Inflammatory macrophage treated with lipopolysaccharide for 4 hours (primary cell): ENCODE data around the gene TRIM31.

ENCODE experiments used
- DNase-seq: peaks from one replicate; pipeline ENCODE4 v3.0.0-alpha.2; 2020

Gene TRIM31

DNA sequence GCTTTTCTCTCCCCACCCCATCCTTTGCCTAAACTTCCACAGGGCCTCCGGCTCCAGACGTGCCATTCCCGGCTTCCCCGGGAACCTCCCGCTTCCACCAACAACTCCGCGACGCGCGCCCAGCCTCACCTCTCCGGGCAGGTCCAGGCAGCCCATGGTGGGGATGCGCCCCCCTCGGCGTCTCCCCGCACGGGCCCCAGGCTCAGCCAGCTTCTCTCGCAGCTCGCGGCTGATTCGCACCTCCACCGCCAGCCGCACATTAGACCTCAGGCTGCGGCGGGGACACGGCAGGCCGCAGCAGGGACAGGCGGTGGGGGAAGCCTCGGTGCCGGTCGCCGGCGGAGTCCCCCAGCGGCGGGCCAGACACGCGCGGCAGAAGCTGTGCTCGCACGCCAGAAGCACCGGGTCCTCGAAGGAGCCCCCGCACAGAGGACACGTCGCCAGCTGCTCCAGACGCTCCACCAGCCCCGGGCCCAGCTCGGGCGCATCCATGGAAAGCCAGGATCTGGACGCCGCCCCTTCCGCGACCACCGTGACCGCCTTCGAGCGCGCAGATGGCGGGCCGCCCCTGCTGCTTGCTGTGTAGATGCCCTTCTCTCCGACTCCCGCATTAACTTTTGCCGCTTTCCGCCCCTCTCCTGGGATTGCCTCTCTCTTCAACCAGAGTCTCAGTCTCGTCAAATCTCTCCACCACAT lies 37.6 kb downstream of the TRIM31 start, which contains the start of gene RNF39:
Gene RNF39 (minus strand): TSS at position 676 of the 696 bp plus-strand sequence. CDS start 184 bp downstream, at position 492.
- DNase-seq: no peak

DNA sequence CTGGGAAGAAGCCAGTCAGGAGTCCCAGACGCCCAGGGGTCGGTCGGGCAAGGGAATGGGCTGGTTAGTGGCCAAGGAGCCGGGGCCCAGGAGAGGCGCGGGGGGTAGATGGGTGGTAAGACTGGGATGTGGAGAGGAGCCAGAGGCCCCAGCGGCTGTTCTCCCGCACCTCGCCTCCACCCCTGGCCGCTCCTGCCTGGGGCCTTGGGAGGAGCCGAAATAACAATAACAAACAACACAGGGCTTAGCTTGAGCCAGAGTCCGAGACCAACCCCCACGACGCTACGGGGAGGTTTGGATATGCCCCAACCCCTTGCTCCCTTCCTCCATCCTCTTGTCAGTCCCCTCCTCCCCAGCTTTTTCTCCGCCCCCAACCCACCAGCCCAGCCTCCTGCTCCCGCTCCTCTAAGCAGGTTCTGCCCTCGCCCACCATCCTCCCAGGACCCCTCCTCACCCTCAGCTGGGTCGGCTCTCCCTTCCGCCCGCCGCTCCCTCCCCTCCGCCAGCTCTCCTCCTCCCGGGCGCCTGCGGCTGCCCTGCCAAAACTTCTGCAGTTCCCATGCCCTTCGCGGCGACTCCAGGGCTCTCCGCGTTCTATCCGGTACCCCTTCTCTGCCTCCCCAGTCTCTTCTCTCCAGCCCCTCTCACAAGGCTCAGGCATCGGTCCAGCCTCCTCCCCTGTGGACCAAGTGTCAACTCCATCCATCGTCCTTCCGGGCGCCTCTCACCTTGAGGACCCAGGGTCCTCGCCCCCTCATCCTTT lies 38.4 kb downstream of the TRIM31 start:
- no peak for DNase-seq

DNA sequence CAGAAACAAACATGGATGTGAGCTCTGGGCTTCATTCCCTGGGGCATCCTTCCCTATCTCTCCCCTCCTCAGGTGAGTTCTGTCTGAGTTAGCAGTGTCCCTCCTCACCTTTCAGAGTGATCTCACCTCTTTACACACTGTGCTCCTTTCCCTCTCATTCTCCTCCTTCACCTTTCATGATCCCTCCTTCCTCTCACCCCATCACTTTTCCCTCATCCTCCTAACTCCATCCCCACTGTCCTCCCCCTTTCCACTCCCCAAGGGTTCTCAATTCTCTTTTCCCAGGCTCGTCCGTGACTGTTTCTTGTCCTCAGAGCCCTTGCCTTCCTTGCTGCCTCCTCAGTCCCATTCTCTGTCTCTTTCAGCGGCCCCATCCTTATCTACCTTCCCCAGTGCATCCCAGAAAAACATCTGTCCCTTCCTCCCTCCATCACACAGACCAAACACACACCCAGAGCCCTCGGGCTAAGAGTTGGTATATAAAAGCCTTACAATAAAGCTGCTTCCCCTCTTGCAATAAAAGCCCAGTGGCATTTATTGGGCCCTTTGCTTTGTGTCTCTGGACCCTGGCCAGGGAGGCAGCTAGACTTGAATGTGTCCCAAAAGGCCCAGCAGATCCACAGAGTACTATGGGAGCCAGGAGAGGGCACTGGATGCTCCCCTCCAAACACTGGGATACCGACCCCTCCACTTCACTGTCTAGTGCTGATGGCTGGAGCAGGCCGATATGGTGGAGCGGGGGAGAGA lies 39.2 kb downstream of the TRIM31 start:
- DNase-seq: no peak

DNA sequence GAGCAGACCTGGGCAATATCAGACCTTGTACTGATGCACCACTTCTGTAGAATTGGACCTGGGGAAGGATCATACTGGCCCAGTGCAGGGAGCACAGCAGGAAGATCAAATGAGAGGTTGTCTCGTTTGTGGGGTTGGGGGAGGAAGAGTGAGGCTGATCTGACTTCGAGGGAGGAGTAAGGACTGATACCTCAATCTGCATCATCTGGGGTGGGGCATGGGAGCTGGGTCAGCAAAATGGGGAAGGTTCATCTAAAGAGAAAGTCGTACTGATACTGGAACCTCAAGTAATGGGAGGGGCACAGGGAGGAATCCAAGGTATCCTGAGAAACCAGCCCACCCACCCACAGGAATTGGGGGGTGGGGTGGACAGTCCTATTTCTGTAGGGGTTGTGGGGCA lies 41.0 kb downstream of the TRIM31 start:
- DNase-seq: no peak

DNA sequence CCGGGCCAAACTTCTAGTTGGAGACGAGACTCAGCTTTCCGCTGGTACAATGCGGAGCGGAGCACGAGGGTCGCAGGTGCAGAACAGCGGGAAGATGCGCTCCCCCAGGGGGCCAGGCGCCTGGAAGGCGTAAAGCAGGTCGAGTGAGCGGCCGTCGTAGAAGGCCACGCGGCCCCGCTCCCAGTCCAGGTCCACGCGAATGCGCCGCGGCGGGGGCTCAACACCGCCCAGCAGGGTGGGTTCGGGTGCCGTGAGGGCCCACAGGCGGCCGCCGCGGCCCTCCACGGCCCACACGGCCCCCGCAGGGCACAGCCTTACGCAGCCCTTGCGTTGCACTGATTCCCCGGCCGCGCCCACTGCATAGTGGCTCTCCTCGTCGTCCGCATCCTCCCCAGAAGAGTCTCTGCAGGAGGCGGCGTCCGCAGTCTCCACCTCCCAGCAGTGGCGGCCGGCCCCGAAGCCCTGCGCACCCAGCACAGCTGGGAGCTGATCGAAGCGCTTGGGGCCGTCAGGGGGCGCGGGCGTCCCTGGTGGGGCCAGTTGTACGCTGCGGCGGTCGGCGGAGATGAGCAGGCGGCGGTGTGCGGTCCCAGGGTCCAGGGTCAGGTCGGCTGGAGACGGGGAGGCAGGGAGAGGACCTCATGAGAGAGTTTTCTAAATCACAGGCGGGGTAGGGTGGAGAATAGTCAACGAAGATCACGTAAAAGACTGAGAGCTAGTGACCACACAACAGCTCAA lies 41.6 kb downstream of the TRIM31 start:
- no peak for DNase-seq

DNA sequence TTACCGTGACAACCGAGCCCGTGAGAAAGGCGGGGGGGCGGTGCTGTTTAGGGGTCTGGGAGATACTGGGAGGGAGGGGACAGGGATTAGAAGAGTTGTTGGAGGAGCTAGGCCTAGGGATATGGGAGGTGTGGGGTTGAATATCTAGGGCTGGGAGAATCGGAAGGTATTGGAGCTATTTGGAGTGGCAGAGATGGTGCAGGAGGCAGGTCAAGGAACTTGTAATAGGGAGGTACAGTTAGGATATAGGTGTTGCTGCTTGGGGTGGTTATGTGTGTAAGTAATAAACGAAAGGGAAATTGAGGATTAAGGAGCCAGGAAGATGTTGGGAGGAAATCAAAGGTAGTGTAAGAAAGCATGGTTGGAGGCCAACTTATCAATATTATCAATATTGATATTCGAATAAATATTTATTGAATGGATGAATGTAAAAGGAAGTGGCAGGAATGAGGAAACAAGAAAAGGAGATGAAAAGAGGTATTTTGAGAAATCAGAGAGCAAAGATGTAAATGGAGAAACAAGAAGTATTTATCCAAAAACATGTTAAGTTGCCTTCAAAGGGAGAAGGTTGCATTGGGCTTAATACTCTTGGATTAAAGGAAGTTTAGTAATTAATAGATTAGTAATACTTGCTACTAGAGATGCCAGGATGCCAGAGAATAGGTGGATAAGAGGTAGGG lies 45.3 kb downstream of the TRIM31 start:
- DNase-seq: no peak

DNA sequence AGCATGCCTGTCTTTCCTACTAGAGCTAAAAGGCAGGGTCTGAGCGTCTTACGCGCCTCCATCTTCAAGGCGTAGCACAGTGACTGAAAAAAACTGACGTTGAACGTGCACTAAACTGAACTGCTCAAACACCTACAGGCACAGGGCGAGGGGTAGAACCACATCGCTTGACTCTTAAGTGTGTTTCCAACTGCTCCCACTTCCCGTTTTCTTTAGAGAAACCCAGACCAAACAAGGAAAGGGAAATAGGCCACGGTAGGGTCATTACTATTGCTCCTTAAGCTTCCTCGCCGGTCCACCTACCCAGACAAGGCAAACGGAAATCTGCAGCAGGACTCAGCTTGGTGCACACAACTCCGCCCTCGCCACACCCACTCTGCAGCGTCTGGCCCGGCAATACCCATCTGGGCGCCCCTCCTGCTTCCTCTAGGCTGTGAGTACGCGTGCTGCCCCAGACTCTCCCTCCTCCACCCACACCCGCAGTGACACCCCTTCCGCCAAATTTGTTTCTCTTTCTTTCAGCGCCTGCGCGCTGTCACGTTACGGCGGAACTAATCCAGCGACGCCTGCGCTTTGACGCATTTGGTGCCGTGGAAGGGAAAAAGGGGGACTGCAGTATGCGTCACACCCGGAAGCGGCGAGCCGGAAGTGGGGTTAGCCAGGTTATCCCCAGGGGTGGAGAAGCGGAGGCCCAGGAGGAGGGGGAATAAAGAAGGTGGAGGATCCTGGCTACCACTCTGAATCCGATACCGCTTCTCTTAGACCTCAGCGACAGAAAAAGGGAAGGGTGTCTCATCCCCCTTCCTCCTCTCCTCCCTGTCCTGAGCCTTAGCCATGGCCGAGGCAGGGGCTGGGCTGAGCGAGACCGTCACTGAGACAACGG lies 46.1 kb downstream of the TRIM31 start, which contains the start of gene PPP1R11:
Gene PPP1R11 (plus strand): TSS at position 622 of the 883 bp plus-strand sequence. CDS start 213 bp downstream, at position 835.
- peak; percentile 100 for DNase-seq

DNA sequence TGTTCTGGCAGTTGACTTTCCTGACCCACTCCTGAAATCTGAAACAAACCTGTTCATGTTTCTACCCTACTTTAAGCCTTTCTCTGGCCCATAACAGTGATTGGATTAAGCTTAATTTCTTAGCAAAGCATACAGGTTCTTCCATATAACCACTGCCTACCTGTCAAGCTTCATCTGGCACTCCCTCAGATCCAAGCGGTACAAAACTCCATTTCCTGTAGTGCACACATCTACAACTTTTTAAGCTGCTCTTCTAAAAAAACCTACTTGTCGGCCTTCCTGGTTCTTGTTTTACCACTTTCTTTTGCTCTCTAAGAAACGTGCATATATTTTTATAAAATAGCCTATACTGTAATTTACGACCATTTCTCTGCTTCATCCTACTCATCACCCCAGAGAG lies 46.8 kb downstream of the TRIM31 start:
- no peak for DNase-seq

DNA sequence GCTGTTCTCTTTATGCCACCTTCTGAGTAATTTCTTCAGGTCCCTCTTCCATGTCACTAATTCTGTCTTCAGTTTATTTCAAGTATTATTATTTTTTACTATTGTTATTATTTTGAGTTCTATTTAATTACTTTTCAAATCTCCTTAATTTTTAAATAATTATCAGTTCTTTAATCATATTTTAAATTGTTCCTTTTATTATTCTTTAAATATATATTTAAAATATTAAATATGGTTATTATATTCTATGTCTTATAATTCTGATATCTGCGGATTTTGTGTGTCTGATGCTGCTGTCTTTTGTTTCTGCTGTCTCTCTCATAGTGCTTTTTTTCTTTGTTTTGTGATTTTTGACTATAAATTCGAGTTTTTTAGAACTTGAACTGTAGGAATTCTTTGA lies 49.6 kb downstream of the TRIM31 start:
- no peak for DNase-seq

DNA sequence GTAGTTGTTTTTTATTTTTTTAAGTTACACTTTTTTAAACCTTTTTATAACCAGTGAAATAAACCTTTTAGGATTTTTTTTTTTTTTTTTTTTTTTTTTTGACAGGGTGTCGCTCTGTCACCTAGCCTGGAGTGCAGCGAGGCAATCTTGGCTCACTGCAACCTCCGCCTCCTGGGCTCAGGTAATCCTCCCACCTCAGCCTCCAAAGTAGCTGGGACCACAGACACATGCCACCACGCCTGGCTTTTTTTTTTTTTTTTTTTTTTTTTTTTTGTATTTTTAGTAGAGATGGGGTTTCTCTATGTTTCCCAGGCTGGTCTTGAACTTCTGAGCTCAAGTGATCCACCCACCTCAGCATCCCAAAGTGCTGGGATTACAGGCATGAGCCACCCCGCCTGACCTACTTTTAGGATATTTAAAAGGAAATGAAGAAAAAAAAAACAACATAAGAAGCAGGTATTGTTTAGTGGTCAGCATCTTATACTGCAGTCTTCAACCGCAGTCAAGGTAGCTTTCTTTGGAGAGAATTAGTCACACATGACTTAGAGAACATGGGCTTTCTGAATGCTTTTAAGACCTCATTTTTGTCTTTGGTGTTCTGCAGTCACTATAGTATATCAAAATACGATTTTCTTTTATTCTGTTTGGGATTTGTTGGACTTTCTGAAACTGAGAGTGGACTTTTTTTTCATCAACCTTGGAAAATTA lies 50.3 kb downstream of the TRIM31 start:
- DNase-seq: no peak

DNA sequence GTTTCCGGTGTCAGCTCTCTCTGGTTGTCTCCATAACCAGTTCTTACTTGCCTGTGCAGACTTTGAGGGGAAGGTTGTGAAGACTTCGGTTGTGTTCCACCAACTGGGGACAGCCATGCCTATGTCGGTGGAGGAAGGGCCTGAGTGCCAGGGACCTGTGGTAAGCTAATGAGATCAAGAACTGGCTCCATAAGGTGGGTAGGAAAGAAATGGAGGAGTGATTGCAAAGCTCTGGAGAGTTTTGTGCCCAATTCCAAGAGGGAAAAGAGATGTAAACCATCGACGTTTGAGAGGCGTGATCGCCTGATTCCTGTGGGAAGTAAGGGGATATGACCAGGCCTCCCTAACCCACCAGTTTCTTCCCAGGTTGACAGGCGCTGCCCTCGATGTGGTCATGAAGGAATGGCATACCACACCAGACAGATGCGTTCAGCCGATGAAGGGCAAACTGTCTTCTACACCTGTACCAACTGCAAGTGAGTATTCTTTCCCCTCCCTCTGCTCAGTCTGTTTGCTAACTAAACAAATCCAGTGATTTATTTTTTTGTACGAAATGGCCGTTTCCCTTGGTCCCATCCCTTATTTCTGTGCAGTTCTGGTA lies 50.9 kb downstream of the TRIM31 start:
- no peak for DNase-seq

DNA sequence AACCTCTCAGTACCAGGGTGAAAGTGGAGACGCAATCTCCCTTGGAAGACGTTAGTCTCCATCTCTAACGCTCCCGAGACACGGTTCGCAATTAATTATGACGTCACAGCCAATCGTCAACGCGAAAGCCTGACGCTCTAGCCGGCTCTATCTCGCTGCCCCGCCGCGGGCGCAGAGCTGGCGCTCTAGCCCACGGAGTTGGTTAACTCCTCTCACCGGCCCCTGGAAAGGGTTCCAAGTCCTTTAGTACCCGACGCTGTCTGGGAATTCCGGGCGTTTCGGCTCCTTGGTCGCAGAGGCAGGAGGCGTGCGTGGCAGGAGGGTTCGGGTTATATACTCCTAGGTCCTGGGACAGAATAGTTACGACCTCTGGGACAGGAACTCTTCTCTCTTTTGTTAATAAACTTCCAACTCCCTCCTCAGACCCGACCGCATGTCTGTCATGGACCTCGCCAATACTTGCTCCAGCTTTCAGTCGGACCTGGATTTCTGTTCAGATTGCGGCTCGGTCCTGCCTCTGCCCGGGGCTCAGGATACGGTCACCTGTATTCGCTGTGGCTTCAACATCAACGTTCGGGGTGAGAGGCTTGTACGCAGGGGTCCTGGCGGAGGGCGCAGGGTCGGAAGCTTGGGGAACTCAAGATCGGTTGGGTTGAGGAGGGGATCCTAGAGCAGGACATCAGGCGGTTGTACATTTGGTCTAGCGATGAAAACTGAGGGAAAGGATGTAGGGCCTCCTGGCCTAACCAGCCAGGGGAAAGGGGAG lies 51.6 kb downstream of the TRIM31 start, which contains the start of gene POLR1H:
Gene POLR1H (plus strand): TSS at position 174 of the 766 bp plus-strand sequence. CDS start 260 bp downstream, at position 434.
- DNase-seq: peak; percentile 98

DNA sequence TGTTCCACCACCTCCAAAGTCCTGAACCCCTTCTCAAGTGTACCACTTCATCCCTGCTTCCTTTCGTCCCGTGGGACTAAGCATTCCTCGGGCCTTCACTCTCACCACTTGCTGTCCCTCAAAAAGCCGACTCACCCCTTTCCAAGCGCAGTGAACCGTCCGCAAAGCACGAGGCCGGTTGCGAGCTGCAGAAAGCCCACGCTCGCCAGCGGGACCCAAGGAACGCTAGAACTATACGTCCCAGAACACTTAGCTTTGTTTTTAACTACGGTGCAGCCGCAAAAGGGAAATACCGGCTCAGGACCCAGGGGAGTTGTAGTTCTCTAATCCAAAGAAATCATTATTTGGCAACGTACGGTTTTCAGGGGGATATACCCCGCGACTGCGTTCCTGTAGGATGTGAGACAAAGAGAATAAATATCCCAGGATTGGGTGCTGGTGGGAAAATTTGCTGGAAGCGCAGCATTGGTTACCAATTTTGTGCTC lies 52.2 kb downstream of the TRIM31 start:
- DNase-seq: peak; percentile 60

DNA sequence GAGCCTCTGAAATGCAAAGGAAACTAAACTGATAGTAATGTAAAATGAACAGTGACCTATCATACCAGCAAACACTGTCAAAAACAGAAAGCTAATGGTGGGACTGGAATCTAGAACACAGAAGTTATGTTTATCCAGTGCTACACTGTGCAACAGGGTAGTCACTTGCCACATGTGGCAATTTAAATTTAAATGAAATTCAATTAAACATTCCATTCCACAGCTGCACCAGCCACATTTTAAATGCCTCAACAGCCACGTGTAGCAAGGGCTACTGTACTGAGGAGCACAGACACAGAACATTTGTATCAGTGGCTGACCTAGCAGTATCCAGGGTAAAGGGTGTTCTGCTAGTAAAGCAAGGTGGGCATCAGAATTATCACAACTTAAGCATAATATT lies 57.4 kb downstream of the TRIM31 start:
- DNase-seq: no peak

DNA sequence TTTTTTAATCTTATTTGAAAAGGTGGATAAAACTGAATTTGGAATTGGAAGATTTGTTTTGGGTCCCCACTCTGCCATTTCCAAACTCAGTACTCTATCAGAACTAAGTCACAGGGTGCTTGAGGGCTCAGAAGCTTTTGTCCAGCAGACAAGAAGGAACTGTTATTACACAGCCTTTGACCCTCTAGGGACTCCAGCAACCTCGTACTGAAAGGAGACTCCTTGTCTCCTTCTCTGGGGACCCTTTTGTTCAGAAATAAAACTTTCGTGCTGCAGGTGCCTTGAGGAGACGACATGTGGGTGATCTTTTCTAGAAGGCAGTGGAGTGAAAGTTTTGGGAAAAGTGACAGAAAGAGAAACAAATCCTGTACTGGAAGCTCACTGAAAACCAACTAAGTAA lies 59.2 kb downstream of the TRIM31 start:
- no peak for DNase-seq
